NCI-H510A (cell line): ENCODE data around the gene IGFBP7.
"Not testable (repeated sequence)": the region's sequence is repeated elsewhere in the genome, so short reads cannot be mapped to it uniquely, and the experiment has no call there.

Experiments
- DNase-seq: peaks from one replicate; lab custom pipeline; 2025; lab: John Stamatoyannopoulos, UW

The IGFBP7 gene

DNA sequence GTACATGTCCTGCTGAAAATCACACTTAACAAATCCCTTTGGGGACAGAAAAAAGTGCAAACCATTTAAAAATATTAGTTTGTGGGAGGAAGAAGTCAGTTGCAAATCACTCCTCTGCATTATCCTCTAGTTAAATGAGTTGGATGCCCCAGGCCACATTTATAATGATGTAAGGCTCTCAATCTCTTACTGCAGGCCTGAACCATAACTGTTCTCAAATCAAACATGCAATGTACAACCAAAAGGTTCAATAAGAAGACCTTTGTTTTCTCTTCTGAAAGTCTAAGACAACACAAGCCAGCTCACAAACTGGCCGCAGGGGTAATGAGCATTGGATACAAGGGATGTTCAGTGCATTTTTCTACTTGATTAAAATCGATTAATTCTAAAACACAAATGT is 39.7 kb downstream of the IGFBP7 start:
- DNase-seq, result no peak

DNA sequence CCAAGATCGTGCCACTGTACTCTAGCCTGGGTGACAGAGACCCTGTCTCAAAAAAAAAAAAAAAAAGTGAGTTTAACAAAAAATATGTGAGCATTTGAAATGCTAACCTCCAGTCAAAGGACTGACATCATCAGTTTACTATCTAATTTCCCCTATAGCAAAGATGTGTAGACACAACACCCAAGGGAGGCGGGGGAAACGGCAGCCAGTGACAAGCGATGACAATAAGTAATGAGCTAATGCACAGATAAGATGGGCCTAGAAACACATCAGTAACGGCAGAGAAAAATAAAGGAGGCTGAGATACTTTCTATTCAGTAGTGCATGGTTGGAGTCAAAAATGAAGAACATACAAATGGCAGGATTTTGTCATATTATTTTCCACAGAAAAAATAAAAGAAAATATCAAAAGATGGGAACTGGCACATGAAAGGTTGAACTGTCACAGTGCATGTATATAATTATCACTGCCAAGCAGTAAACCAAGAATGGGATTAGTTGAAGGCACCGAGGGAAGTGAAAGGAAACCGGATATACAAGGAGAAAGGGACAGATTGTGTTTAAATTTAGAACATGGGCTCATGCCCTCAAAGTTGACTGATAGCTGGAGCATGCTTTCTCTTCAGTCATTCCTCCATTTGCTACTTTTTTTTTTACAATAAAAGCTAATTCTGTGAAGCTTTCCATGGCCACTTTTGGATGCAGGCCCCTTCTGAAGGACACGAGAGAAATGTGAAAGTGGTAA is 41.8 kb downstream of the IGFBP7 start:
- no peak for DNase-seq

DNA sequence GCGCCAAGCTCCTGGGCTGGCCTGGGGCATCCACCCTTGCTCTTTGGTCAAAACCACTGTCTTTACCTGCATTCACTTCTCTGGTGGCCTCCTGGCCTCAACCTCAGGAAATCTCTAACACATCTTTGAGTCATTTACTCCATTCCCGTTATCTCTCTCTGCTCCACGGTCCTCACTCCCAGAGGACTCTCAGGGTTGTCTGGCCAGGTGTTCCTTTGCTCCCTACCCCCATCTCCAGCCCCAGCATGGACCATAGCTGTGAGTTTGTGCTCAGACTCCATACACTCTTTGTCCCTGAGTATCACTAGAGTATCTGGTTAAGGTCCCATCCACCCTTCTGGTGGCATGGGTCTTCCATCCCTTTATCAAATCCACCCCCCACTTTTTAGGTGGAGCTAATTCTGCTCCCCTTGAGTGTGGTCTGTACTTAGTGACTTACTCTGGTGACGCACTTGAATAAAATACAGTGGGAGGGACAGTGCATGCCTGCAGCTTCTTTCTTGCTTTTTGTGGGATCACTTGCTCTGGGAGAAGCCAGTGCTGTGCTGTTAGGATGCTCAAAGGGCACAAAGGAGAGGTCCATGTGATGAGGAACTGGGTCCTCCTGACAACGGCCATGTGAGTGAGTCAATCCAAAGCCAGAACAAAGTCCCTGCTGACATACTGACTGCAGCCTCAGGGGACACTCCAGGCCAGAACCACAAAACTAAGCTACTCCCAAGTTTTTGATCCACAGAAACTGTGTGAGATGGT is 44.3 kb downstream of the IGFBP7 start:
- no peak for DNase-seq

DNA sequence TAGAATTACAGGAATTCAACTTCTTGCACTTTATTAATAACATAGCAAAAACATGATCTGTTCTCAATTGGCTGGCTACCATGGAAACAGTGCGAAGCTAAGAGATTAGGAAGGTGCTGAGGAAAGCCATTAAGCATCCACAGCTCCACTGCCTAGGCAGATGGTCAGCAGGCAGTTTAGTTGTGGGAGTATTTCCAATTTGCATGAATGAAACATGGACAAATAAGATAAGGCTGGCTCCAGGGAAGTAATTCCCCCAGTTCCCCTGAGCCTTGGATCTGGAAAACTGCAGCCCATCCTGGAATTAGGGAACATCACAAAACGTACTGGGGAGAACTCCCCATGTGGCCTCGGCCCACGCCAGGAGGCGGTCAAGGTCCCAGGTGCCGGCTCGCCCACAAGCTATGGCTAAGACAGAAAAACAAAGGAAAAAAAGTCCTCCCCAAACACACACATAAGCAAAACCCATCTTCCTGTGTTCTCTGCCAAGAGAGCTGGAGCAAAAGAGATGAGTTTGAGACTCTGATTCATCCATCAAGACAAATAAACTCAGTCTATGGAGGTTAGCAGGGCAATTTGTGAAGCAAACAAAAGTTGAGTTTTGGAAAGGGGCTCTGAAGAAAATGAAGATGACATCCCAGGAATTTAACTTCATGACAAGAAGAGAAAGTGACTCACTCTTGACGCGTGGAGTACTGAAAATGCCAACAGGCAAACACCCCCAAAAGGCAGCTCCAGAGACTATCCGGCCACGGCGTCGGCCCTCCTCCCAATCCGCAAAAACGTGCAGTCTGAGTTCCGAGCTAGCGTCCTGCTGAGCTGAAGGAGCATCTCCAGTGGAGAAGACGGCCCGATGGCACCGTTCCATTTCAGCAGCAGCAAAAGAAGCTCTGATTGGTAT is 45.1 kb downstream of the IGFBP7 start:
- DNase-seq, result no peak

DNA sequence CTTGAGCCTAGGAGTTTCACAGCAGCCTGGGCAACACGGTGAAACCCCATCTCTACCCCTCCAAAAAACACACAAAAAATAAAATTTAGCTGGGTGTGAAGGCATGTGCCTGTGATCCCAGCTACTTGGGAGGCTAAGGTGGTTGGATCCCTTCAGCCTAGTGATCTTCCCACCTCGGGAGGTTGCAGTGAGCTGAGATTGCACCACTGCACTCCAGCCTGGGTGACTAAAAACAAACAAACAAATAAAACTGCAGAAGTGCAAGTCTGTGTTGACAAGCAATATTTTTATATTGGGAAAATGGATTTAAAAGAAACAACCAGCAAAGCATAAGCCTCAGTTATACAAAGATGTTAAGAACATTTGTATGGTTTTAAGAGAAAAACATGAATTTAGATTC is 46.1 kb downstream of the IGFBP7 start:
- no peak for DNase-seq

DNA sequence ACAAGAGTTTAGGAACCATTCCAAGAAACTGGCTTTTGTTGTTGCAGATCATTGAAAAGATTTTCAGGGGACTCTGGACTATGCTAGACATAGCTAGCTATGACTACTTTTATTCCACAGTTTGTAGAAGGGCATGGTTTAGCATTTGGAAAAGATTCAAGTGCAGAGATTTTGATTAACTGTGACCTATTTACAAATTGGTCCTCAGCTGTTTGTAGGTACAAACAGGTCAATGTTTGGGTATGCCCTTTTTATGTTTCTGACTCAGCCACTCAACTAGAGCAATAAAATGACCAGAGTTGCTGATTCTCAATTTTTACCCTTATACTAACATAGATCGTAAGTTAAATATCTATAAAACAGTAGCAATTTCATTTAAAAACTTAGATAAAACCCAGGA is 46.7 kb downstream of the IGFBP7 start:
- DNase-seq, result no peak

DNA sequence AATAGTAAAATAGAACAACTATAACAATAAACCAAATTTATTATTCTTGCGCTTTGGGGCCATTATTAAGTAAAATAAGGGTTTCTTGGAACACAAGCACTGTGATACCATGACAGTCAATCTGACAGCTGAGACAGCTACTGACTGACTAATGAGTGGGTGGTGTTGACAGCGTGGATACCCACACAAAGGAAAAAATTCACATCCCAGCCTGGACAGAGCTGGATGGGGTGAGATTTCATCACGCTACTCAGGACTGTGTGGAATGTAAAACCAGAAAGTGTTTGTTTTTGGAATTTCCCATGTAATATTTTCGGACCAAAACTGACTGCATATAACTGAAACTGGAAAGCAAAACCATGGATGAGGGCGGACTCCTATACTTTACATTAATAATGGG is 48.8 kb downstream of the IGFBP7 start:
- no peak for DNase-seq

DNA sequence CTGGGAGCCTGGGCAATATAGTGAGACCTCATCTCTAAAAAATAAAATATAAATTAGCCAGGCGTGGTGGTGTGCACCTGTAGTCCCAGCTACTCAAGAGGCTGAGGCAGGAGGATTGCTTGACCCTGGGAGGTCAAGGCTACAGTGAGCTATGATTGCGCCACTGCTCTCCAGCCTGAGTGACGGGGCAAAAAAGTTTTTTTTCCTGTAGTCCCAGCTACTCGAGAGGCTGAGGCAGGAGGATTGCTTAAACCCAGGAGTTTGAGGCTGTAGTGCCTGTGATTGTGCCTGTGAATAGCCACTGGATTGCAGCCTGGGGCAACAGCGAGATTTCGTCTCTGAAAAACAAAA is 49.5 kb downstream of the IGFBP7 start:
- not testable (repeated sequence) for DNase-seq

DNA sequence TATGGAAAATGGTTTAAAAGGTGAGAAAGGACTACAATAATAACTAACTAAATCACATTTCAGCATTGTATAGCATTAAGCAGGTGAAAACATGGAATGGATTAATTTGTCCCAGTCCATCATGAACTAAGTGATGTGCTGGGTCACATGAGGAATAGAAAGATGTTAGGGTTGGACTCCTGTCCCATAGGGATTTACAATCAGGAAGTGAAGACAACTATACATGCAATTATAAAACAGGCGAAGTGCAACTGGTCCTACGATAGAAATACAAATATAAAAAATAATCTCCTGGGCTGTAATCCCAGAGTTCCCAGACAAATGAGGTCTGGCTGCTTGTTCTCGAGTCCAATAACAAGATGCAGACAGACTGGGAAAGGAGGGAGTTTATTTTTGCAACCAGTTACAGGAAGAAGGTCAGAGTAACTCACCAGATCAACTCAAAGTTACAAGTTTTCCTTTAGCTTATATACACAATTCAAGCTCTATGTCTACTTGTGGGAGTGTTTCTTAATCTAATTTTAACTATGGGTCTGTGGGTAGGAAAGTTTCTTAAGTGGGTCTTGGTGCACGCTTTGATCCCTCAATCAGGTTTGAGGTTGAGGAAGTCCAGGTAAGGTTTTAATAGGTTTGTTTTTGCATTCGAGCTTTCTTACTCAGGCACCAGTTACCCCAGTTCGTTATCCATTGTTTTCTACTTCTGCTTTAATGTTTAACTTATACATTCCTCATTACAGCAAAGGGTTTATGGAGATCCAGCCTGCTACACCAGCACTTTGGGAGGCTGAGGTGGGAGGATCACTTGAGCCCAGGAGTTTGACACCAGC is 50.1 kb downstream of the IGFBP7 start:
- DNase-seq, result no peak

DNA sequence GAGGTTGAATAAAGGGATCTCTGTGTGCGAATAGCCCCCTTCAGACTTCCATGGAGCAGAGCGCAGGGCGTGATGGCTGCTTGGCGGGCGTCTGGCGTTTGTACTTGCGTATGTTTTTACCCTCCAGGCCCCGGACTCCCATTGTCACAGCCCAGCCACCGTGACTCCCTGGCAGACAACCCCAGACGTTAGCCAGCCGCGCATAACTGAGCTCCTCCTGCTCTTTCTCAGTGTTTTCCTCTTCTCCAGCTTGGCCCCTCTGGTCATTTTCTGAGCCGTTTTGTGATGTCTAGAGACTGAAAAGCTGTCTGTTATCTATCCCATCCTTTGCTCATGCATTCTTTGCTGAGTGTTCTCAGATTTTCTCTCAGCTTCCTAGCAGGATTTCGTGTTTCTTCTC is 54.3 kb downstream of the IGFBP7 start:
- DNase-seq, result no peak

DNA sequence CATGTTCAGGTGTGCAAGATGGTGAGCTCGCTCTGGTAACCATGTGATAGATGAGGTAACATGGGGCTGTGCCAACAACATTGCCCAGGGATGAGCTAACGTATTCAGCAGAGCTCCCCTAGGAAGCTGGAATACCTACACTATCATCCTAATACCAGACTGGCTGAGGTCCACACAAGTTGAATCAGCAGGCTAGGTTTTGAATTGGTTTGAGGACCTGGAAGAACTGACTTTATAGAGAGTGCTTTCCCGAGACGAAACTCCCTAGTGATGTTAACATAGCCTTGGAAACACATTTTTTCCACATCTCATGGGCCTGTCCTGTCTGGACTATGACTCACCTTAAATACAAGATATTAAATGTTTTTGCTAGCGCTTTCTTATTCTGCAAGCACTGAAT is 56.7 kb downstream of the IGFBP7 start:
- no peak for DNase-seq

DNA sequence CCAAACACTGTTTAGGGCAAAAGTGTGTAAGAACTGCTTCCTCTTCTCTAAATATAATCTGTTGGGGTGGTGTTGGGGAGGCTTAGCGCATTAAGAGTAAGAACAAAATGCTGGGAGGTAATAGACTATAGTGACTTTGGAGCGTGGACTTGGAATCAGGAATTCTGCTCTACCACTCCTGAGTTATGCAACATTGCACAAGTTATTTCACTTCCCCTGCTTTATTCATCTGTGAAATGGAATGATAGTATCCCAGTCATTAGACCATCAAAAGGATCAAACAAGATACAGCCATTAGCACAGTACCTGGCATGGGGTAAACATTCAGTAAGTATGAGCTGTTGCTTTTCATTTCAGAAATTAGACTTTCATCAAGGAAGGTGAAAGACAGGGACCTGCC is 58.7 kb downstream of the IGFBP7 start:
- DNase-seq, result no peak

DNA sequence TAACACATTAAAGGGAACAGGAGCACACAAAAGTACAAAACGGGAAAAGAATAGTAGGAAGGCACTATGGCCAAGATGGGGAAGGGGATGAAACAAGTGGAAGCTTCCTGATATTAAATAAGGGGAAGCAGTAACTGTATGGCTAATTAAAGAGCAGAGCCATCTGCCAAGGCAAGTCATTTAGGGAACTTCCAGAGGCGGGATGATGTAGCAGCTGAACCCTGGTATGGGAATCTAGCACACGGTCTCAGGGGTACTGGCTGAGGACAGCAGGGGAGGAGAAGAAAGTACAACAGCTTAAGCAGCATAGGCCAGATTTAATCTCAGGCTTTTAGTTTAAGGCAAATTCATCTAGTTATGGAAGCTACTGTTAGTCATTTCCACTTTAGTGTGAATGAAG is 59.1 kb downstream of the IGFBP7 start:
- DNase-seq, result no peak

DNA sequence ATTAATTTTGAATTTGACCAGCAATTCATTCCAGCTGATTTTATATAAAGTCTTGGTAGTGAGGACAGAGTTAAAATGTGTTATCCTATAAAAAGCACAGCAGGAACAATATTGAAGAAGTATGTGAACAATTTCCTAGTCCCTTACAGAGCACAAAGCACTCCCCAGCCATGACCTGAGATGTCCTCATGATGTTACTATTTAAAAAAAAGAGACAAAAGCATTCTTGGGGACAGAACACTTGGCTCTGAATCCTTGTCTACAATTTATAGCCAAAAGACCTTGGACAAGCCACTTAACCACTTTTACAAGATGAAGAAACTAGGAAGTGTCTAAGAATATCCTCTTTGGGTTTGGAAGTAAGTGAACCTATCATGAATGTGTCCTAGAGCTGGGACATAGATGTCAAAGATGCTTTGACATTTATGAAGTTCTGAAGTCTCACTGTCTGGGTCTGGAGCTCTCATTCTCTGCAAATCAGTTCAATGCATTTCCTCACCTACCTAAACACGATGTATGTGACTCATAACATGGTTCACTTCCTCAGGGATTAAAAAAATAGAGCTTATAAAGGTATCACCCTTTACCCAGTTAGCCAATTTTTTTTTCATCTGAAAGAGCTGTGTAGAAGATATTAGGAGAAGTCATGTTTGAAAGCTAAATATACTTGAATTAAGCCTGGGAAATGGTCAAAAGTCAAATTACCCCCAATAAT is 61.4 kb downstream of the IGFBP7 start:
- DNase-seq, result no peak

DNA sequence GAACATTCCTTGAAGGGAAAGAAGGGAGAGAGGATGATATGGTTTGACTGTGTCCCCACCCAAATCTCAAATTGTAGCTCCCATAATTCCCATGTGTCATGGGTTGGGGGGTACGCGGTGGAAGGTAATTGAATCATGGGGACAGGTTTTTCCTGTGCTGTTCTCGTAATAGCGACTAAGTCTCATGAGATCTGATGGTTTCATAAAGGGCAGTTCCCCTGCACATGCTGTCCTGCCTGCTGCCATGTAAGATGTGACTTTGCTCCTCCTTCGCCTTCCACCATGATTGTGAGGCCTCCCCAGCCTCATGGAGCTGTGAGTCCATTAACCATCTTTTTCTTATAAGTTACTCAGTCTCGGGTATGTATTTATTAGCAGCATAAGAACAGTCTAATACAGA is 63.1 kb downstream of the IGFBP7 start:
- not testable (repeated sequence) for DNase-seq

DNA sequence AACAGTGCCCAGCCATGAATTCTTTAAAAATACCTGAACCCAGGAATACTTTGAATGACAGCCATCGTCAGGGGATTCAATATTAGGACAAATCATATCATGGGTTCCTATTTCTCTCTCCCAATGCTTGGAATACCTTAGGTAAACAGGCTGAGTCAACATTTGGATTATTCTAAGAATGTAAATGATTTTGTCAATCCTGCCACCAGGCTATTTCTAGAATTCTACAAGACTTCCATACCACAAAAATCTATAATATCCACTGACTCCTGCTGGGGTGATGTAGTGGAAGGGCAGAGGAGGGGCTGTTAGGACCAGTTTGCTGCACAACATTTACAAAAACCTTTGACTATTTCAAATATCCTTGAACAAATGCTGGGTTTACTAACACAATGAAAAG is 65.2 kb downstream of the IGFBP7 start:
- DNase-seq, result no peak

DNA sequence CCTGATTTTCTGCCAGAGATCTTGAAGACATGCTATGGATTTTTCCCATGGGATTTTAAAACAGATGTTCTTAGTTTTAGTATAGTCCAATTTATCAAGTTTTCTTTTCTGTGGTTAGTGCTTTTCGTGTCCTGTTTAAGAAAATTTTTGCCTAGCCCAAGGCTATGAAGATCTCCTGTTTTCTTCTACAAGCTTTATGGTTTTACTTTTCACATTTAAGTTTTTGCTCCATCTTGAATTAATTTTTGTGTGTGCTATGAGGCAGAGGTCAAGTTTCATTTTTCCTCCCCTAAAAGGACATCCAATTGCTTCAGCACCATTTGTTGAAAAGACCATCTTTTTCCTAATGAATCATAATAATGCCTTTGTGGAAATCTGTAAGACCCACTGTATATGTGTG is 65.9 kb downstream of the IGFBP7 start:
- DNase-seq, result no peak

DNA sequence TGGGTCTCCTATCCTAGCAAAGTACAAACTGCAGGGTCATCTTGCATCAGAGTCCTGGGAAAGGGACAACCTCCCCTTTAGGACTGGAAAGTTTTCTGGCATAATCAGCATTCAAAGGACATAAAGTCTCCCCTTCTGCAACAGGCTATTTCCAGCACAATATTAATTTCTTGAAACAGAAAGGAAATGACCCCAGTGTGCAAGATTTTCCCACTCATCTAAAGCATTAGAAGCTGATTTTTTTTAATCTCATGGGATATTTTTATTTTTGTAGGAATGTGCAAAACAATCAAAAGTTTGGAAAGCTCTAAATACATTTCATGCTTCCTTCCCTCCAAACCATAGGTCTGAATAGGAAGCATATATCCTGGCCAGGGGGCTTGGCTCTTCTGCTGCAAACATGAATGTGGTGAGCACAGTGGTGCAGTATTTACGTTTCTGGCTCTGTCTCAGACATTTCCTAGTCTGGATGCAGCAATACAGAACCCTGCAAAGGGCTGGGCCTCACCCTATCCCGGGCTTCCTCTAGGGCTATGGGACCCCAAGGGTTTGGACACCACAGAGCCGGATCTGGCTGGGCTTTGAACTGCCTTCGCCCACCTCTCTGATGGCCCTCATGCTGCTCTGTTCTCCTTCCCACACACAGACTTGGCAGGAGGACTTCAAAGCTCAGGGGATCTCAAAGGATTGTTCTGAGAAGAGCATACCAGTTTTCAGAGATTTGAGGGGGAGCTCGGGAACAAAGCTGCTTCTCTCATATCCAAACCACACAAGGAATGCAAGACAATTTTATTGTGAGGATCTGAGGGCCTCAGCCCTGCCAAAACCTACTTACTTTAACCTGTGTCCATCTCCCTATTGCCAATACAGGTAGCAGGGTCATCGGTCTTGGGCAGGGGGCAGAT is 66.6 kb downstream of the IGFBP7 start:
- no peak for DNase-seq

DNA sequence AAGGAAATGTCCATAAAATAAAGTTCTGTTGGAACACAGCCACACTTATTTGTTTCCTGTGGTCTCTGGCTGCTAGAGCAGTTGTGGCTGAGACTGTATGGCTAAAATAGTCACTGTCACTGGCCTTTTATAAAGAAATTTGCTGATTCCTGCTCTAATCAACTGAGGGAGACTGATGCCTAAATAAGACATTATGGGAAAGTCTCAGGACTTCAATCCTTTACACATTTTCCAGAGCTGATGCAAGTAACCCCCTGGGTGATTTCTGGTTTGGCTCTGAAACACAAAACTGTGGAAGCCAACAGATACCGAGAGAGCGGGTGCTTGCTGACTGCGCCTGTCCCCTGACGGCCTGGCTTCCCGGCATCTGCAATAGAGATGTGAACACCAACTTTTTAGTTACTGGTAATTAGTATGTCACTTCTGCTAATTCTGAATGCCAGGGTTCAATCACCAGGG is 67.4 kb downstream of the IGFBP7 start:
- no peak for DNase-seq

DNA sequence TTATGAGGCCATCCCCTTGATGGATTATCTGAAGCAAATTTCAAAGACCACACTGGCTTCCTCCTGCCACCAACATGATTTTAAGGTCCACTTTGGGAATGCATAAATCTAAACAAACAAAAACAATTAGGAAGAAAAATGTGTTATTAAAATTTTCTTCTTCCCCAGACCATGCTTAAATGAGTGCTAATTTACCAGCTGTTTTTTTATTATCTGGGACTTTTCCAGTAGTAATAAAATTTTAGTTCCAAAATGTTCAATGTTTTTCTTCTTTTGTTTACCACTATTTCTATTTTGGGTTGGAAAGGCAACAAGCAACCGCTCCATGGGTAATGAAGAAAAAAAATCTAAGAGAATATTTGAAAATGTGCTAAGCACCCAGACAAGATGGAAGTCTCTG is 69.2 kb downstream of the IGFBP7 start:
- DNase-seq, result no peak
